HepG2 (cell line): Measurements from ENCODE around the gene CFAP210. TPM values are rescaled to one million over a fixed set of nuclear protein-coding genes. Genes with fewer than 3 reads are reported as not detected.

ENCODE experiments used
- ARNTL ChIP-seq: sonication (generic); formaldehyde crosslinking; IDR thresholded peaks from 2 replicates; pipeline ENCODE4 v1.4.0; 2020; ENCODE audit warnings: mild to moderate bottlenecking, missing genetic modification reagents
- FIP1L1 ChIP-seq: fragments of 200-400 bp; formaldehyde crosslinking; IDR thresholded peaks from 2 replicates; pipeline ENCODE4 v1.6.1; 2018; ENCODE audit warnings: low read depth, mild to moderate bottlenecking, low read length, moderate library complexity, borderline replicate concordance; ENCODE audit not compliant: insufficient read depth
- HNRNPLL ChIP-seq: fragments of 200-400 bp; formaldehyde crosslinking; IDR thresholded peaks from 2 replicates; pipeline ENCODE4 v1.6.1; 2017; ENCODE audit warnings: mild to moderate bottlenecking, low read depth, low read length; ENCODE audit not compliant: poor library complexity, severe bottlenecking
- KLF11 ChIP-seq: IDR thresholded peaks from 2 replicates; pipeline ENCODE4 v1.6.1; 2016; ENCODE audit warnings: missing compliant biosample characterization
- NAIF1 ChIP-seq: sonication (generic); formaldehyde crosslinking; IDR thresholded peaks from 2 replicates; pipeline ENCODE4 v1.5.0; 2020; ENCODE audit warnings: mild to moderate bottlenecking, missing genetic modification reagents, borderline replicate concordance
- PRMT3 ChIP-seq: sonication (generic); formaldehyde crosslinking; IDR thresholded peaks from 2 replicates; pipeline ENCODE4 v1.8.1; 2022; ENCODE audit warnings: low read depth, mild to moderate bottlenecking, moderate library complexity, missing genetic modification reagents, borderline replicate concordance
- SNAI1 ChIP-seq: sonication (generic); formaldehyde crosslinking; IDR thresholded peaks from 2 replicates; pipeline ENCODE4 v1.5.0; 2020; ENCODE audit warnings: mild to moderate bottlenecking, missing genetic modification reagents, borderline replicate concordance
- SRSF1 ChIP-seq: fragments of 200-400 bp; formaldehyde crosslinking; optimal IDR thresholded peaks from 2 replicates; pipeline ENCODE3; 2017; ENCODE audit warnings: mild to moderate bottlenecking, low read depth, low read length, moderate library complexity
- SRSF9 ChIP-seq: fragments of 200-400 bp; formaldehyde crosslinking; IDR thresholded peaks from 2 replicates; pipeline ENCODE4 v1.6.1; 2018; ENCODE audit warnings: borderline replicate concordance, mild to moderate bottlenecking, low read depth, low read length; ENCODE audit not compliant: insufficient read depth, poor library complexity, severe bottlenecking
- XBP1 ChIP-seq: sonication (generic); formaldehyde crosslinking; IDR thresholded peaks from 2 replicates; pipeline ENCODE4 v1.5.0; 2020; ENCODE audit warnings: missing genetic modification reagents
- ZKSCAN5 ChIP-seq: sonication (generic); formaldehyde crosslinking; IDR thresholded peaks from 2 replicates; pipeline ENCODE4 v1.5.1; 2020; ENCODE audit warnings: mild to moderate bottlenecking, missing genetic modification reagents
- ZNF124 ChIP-seq: sonication (generic); formaldehyde crosslinking; IDR thresholded peaks from 2 replicates; pipeline ENCODE4 v1.4.0; 2020; ENCODE audit warnings: missing genetic modification reagents
- ZNF510 ChIP-seq: sonication (generic); formaldehyde crosslinking; IDR thresholded peaks from 2 replicates; pipeline ENCODE4 v1.4.0; 2020; ENCODE audit warnings: low read depth, mild to moderate bottlenecking, missing genetic modification reagents
- ZNF766 ChIP-seq: sonication (generic); formaldehyde crosslinking; IDR thresholded peaks from 2 replicates; pipeline ENCODE4 v1.5.0; 2020; ENCODE audit warnings: missing genetic modification reagents, borderline replicate concordance
- ZNF776 ChIP-seq: sonication (generic); formaldehyde crosslinking; IDR thresholded peaks from 2 replicates; pipeline ENCODE4 v1.4.0; 2020; ENCODE audit warnings: mild to moderate bottlenecking, missing genetic modification reagents
- ZNF782 ChIP-seq: sonication (generic); formaldehyde crosslinking; IDR thresholded peaks from 2 replicates; pipeline ENCODE4 v1.4.0; 2020; ENCODE audit warnings: missing genetic modification reagents, mild to moderate bottlenecking, borderline replicate concordance
- ZNF850 ChIP-seq: sonication (generic); formaldehyde crosslinking; conservative IDR thresholded peaks from 2 replicates; pipeline ENCODE4 v1.9.0; 2021; ENCODE audit warnings: mild to moderate bottlenecking, missing genetic modification reagents
- polyA plus RNA-seq, 8 experiments: library from polyadenylated mRNA; depleted of rRNA in 3 of 8; stranded (reverse) in 7 of 8; unstranded in 1 of 8; fragments of >200 nt; fragmentation: Illumina TruSeq in 4 of 8; extraction: Trizol in 4 of 8; gene quantifications; 2 replicates each; pipeline versions ENCODE4 v1.2.1 to v1.2.3, GENCODE V29; 2011 to 2016; ENCODE audit warnings: low read depth in 4 of 8, missing spikeins in 1 of 8, mixed read lengths in 1 of 8; ENCODE audit not compliant: insufficient read depth in 1 of 8
- total RNA-seq, 5 experiments: library from RNA; depleted of rRNA; stranded (reverse); fragments of >200 nt; fragmentation: Illumina TruSeq; extraction: Trizol; gene quantifications; 2 replicates each; pipeline ENCODE4 v1.2.3, GENCODE V29; 2016; ENCODE audit warnings: low read depth in 1 of 5
- TF ChIP-seq, protein P1 (sequence below): IDR thresholded peaks from 2 replicates; pipeline ENCODE4 v1.6.1; 2012; ENCODE audit warnings: inconsistent platforms
- TF ChIP-seq, protein P2 (sequence below): IDR thresholded peaks from 2 replicates; pipeline ENCODE4 v1.6.1; 2016; ENCODE audit warnings: mild to moderate bottlenecking
- TF ChIP-seq, protein P3 (sequence below): sonication (generic); formaldehyde crosslinking; IDR thresholded peaks from 2 replicates; pipeline ENCODE4 v1.5.0; 2020; ENCODE audit warnings: mild to moderate bottlenecking, missing genetic modification reagents

Gene CFAP210
- total and polyA plus RNA-seq, 2 of the 13 experiments (the other 11 are each of a cell fraction or from before 2014, with no cell fraction given) = 0.18 TPM; not detected in 1

DNA sequence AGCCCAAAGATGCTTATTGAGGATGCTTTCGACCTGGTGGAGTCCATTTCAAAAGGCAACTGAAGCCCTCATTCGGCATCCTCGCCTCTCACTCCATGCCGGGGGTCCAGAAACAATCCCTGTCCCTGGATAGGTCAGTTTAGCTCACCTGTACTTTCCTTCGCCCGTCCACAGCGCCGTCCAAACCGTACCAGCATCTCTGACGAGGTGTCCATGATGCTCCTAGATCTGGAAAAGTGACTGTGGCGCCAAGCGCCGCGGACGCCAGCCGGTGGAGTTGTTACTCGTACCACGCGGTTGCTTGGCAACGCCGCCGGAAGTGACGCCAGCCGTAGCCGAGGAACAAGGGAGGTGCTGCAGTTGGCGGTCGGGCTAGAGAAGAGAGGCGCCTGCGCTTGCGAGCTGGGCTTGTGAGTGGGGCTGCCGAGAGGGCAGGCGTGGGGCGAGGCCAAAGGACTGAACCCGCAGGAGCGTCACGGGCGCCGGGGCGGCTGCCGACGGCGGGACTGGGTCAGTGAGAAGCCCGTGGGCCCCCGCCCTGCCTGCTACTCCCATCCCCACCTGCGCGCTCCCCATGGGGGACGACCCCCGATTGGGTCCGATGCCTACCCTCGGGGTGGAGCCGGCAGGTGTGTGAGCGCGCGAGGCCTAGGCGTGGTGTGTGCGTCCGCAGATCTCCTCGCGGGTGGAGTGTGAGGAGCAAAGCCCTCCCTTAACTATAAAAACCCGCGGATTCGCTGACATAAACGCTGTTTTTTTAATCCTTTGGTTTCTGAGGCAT lies at the start of gene CFAP210, which contains the start of gene PHOSPHO2 (continued):
- TF ChIP-seq KLF11 (CRISPR knock-in tag) (peak; percentile 64; the same call in 1 of the 2 replicates), ZKSCAN5 (CRISPR knock-in tag) (no peak), ZNF766 (CRISPR knock-in tag) (peak; percentile 77; the same call in 1 of the 2 replicates), ZNF782 (CRISPR knock-in tag) (peak; percentile 85; the same call in 1 of the 2 replicates), SNAI1 (CRISPR knock-in tag) (peak; percentile 97; the same call in 1 of the 2 replicates), ZNF124 (CRISPR knock-in tag) (peak; percentile 91), ZNF776 (peak; percentile 88; the same call in 1 of the 2 replicates), NAIF1 (CRISPR knock-in tag) (peak; percentile 90; the same call in 1 of the 2 replicates), SRSF9 (no peak), PRMT3 (CRISPR knock-in tag) (no peak), FIP1L1 (no peak; the same call in 1 of the 2 replicates), HNRNPLL (peak; percentile 93), ARNTL (CRISPR knock-in tag) (no peak), ZNF510 (CRISPR knock-in tag) (no peak), SRSF1 (peak; percentile 78), ZNF850 (CRISPR knock-in tag) (no peak), XBP1 (CRISPR knock-in tag) (no peak)
- TF ChIP-seq, protein P1, sequence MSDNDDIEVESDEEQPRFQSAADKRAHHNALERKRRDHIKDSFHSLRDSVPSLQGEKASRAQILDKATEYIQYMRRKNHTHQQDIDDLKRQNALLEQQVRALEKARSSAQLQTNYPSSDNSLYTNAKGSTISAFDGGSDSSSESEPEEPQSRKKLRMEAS = peak; percentile 84
- TF ChIP-seq, protein P2, sequence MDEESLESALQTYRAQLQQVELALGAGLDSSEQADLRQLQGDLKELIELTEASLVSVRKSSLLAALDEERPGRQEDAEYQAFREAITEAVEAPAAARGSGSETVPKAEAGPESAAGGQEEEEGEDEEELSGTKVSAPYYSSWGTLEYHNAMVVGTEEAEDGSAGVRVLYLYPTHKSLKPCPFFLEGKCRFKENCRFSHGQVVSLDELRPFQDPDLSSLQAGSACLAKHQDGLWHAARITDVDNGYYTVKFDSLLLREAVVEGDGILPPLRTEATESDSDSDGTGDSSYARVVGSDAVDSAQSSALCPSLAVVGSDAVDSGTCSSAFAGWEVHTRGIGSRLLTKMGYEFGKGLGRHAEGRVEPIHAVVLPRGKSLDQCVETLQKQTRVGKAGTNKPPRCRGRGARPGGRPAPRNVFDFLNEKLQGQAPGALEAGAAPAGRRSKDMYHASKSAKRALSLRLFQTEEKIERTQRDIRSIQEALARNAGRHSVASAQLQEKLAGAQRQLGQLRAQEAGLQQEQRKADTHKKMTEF (CRISPR knock-in tag) = peak; percentile 93
- TF ChIP-seq, protein P3, sequence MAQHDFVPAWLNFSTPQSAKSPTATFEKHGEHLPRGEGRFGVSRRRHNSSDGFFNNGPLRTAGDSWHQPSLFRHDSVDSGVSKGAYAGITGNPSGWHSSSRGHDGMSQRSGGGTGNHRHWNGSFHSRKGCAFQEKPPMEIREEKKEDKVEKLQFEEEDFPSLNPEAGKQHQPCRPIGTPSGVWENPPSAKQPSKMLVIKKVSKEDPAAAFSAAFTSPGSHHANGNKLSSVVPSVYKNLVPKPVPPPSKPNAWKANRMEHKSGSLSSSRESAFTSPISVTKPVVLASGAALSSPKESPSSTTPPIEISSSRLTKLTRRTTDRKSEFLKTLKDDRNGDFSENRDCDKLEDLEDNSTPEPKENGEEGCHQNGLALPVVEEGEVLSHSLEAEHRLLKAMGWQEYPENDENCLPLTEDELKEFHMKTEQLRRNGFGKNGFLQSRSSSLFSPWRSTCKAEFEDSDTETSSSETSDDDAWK (CRISPR knock-in tag) = no peak
